Pancreas (tissue), 10 donors: ENCODE measurements around the gene RHNO1. TPM values are rescaled to one million over a fixed set of nuclear protein-coding genes. Genes with fewer than 3 reads are reported as not detected.

Experiments used
- ATAC-seq, 4 donors: fragments of 200-7000 bp; cut with Tn5 transposase; one replicate each; pipeline versions ENCODE4 v1.8.0 to v1.9.1; 2020; ENCODE audit warnings: mild to moderate bottlenecking in 4 of 4, moderate library complexity in 4 of 4
- DNase-seq, 6 donors: peaks; one replicate each; pipeline ENCODE4 v3.0.0-alpha.2; 2020
- FAIRE-seq: peaks from 2 replicates; lab custom pipeline; 2012; peaks lifted over from hg19 to GRCh38; lab: Jason Lieb, UNC
- H3K27ac ChIP-seq, 4 donors: fragments of 200-600 bp; sonication (generic); 1 replicate in 3 of 4; 2 replicates in 1 of 4; pipeline versions ENCODE4 v1.5.0 to v1.8.0; 2020
- H3K27me3 ChIP-seq, 4 donors: fragments of 200-600 bp; one replicate each; pipeline ENCODE4 v1.8.0; 2021
- H3K36me3 ChIP-seq, 3 donors: fragments of 200-600 bp; sonication (generic) in 1 of 3; one replicate each; pipeline versions ENCODE4 v1.5.0 to v1.8.0; 2020 to 2021
- H3K4me1 ChIP-seq, 3 donors: fragments of 200-600 bp; one replicate each; pipeline ENCODE4 v1.8.0; 2021
- H3K4me3 ChIP-seq, 4 donors: fragments of 200-600 bp; sonication (generic) in 2 of 4; one replicate each; pipeline versions ENCODE4 v1.5.0 to v1.8.0; 2020 to 2021
- H3K9me3 ChIP-seq, 4 donors: fragments of 200-600 bp; one replicate each; pipeline ENCODE4 v1.8.0; 2021
- WGBS, 2 donors: extraction: QIAGEN DNeasy Blood & Tissue Kit; methylation state at CpG; one replicate each; pipeline ENCODE4 v1.1.7; 2013; 5-methylcytosine and 5-hydroxymethylcytosine counted together
- intact Hi-C, 3 donors: fragments of 100-400 bp; cut with DNase I; formaldehyde crosslinking; loops; one replicate each; pipeline versions ENCODE4 v1.11.1 to v1.14.2; 2022
- polyA plus RNA-seq, 2 donors: library from polyadenylated mRNA; stranded (reverse); fragments of 200-250 nt; gene quantifications; one replicate each; pipeline ENCODE4 v1.2.3, GENCODE V29; 2013
- total RNA-seq, 6 donors: library from RNA; stranded (reverse); fragmentation: NEBNext Ultra II Directional in 4 of 6; extraction: Animal tissue kit (Norgen Biotek cat#: 25700) in 4 of 6; gene quantifications; one replicate each; pipeline versions ENCODE4 v1.2.1 to v1.2.4, GENCODE V29; 2021 to 2023
- TF ChIP-seq, protein P1 (sequence below), 4 donors: fragments of 200-600 bp; sonication (generic) in 3 of 4; IDR thresholded peaks; one replicate each; pipeline versions ENCODE4 v1.5.0 to v1.8.0; 2021; ENCODE audit warnings: antibody characterized with exemption in 4 of 4
- donor health status: healthy with polysubstance abuse.
- donor health status: DM: no; HTN: no; CAD: no; lungs with moderate emphysema.
- donor health status: DM: no; HTN: no; CAD: no.
- donor health status: control.
- donor health status: control.
- donor health status: Bipolar disorder and iron deficiency.
- donor health status: DM: yes; HTN: yes; CAD: no.
- donor health status: DM: no; HTN: no; CAD: no.
- donor health status: DM: no; HTN: no; CAD: no.
- donor health status: DM: yes; HTN: yes; CAD: no.

RHNO1 gene
- total and polyA plus RNA-seq, 8 donors: 5.7 to 12.6 (median 8.0) TPM

DNA sequence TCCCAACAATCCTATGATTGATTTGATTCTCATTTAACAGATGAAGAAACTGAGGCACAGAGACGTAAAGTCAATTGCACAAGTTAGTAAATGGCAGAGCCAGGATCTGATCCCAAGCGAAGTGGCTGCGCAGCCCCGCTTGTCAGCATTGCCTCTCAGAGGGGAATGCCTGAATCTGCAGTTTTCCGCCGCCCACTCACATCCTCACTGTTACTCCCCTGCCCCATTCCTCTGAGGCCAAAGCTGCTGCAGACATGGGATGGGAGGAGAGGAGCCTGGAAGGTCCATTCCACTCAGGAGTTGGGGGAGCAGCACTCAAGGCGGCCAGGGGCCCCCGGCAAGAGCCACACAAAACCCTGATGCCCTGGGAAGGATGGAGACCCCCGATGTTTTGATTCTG lies 43.2 kb upstream of the RHNO1 start:
- WGBS, 2 donors: 82% methylated on average over 9 of the region's 9 CpGs
- Histone ChIP-seq H3K4me1 (no peaks in the 10 kb centered on the region), H3K9me3 (no peaks in the 10 kb centered on the region), H3K27ac (no peak overlapping the region), H3K4me3 (no peak overlapping the region), H3K27me3 (no peaks in the 10 kb centered on the region), H3K36me3 (no peaks in the 10 kb centered on the region)
- DNase-seq (no peak), FAIRE-seq (no peak), ATAC-seq (peak in 2 of 4 donors; percentile 16 to 42)
- TF ChIP-seq, protein P1, sequence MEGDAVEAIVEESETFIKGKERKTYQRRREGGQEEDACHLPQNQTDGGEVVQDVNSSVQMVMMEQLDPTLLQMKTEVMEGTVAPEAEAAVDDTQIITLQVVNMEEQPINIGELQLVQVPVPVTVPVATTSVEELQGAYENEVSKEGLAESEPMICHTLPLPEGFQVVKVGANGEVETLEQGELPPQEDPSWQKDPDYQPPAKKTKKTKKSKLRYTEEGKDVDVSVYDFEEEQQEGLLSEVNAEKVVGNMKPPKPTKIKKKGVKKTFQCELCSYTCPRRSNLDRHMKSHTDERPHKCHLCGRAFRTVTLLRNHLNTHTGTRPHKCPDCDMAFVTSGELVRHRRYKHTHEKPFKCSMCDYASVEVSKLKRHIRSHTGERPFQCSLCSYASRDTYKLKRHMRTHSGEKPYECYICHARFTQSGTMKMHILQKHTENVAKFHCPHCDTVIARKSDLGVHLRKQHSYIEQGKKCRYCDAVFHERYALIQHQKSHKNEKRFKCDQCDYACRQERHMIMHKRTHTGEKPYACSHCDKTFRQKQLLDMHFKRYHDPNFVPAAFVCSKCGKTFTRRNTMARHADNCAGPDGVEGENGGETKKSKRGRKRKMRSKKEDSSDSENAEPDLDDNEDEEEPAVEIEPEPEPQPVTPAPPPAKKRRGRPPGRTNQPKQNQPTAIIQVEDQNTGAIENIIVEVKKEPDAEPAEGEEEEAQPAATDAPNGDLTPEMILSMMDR (IDR thresholded peaks at IDR 0.05): no peak
- intact Hi-C loops: no loop called here

DNA sequence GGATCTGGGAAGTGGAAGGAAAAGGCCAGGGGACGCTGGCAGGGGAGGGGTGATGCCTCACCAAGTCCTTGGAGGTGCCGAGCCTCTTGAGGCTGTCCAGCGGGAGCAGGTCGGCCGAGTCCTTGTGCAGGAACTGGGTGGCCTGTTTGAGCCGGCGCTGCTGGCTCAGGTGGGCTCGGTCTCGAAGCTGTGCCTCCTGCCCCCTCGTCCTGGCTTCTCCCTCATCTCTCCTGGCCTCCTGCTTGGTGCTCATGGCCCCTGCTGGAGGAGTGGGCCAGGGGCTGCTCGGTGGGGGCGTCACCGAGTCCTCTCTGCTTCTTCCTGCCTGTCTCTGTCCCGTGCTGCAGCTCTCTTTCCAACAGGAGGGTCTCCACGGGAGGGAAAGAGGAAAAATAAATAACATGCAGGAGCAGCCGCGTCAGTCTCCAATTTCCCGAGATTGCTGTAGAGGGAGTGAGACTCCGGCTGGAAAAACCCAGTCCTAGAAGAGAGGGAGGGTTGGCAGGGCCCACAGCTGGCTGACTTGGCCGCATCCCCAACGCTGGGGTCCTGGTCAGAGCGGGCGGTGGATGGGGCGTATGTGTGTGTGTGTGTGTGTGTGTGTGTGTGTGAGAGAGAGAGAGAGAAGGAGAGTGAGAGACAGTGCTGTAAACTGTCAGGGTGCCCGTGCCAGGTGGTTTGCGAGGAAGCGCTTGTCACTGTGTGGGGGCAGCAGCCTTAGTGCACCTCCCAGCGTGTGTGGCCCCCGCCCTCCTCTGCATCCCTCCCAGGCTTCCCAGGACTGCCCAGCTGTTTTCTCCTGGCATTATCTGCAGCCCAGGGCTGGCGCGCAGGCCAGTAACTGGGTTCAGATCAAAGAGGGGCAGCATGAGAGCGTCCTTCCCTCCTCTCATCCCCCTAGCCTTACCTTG lies 42.2 kb upstream of the RHNO1 start, which contains the start of gene NRIP2:
NRIP2 (minus strand) TSS at position 455 of the 911 bp plus-strand sequence; CDS start at position 403, 52 bp downstream.
- H3K4me3 ChIP-seq: peak within 1 kb of the TSS in 1 of 4 donors; percentile 0
- TF ChIP-seq, protein P1 (IDR thresholded peaks at IDR 0.05): no peak

DNA sequence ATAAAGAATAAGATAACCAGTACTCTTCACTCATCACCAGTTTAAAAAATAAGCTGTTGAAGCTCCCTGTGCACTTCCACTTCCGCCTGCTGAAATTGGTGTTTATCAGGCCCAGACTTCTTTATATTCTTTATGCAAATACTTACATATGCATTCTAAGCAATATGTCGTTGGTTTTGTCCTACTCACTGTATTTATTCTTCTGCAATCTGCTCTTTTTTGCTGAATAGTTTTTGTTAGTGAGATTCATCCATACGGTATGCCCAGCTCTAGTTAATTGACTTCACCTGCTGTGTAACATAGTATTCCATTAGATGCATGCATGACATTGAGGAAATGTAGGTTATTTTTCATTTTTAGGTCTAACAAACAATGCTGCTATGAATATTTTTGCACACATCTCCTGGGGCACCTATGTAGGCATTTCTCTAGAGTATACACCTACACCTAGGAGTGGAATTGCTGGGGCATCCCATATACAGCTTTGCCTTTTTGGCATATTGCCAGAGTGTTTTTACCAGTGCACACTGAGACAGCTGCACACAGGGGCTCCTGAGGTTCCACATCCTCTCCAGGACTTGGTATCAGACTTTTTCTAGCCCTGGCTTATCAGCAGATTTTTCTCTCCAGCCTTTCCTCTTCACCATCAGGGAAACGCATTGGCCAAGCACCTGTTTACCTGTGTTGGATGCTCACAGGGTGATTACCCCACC lies 41.2 kb upstream of the RHNO1 start:
- Histone ChIP-seq H3K4me1 (no peaks in the 10 kb centered on the region), H3K36me3 (no peaks in the 10 kb centered on the region), H3K27me3 (no peaks in the 10 kb centered on the region), H3K9me3 (no peaks in the 10 kb centered on the region), H3K27ac (no peak overlapping the region), H3K4me3 (no peak overlapping the region)
- DNase-seq (no peak), FAIRE-seq (no peak), ATAC-seq (no peak)
- TF ChIP-seq, protein P1 (IDR thresholded peaks at IDR 0.05): no peak
- 73 to 75% methylated on average over 4 of the region's 4 CpGs for WGBS, 2 donors
- intact Hi-C loops: no loop called here

More for the DNA sequence above, 42.2 kb upstream of the RHNO1 start, which contains the start of gene NRIP2:
- H3K27ac ChIP-seq: no peak within 1 kb of the TSS
- intact Hi-C loops: no loop called here
- FAIRE-seq: no peak
- H3K27me3 ChIP-seq: no peaks in the 10 kb centered on the region
- H3K9me3 ChIP-seq: no peaks in the 10 kb centered on the region
- H3K4me1 ChIP-seq: no peaks in the 10 kb centered on the region
- ATAC-seq: peak; percentile 44 to 72 (median 66)
- no peaks in the 10 kb centered on the region for H3K36me3 ChIP-seq
- WGBS, 2 donors: 15 to 22% methylated on average over 28 to 32 of the region's 32 CpGs
- DNase-seq: peak in 1 of 6 donors; percentile 55

DNA sequence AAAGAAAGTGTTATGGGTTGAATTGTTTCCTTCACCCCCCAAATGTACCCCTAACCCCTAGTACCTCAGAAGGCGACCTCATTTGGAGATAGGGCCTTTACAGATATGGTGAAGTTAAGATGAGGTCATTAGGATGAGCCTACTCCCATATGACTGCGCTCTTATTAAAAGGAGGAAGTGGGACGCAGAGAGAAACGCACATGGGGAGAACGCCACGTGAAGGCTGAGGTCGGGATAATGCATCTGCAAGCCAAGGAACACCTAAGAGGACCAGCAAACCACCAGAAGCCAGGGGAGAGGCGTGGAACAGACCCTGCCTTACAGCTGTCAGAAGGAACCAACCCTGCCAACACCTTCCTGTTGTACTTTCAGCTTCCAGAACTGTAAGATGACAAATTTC lies 40.4 kb upstream of the RHNO1 start:
- Histone ChIP-seq H3K27me3 (no peaks in the 10 kb centered on the region), H3K4me3 (no peak overlapping the region), H3K27ac (no peak overlapping the region), H3K4me1 (no peaks in the 10 kb centered on the region), H3K36me3 (no peaks in the 10 kb centered on the region), H3K9me3 (no peaks in the 10 kb centered on the region)
- WGBS, 2 donors: 85 to 87% methylated on average over 8 of the region's 8 CpGs
- ATAC-seq (no peak), FAIRE-seq (no peak), DNase-seq (no peak)
- intact Hi-C loops: no loop called here
- TF ChIP-seq, protein P1 (IDR thresholded peaks at IDR 0.05): no peak
